HG02840 (cell line): ENCODE data around the gene EIPR1.
"Not testable (repeated sequence)": the region's sequence is repeated elsewhere in the genome, so short reads cannot be mapped to it uniquely, and the experiment has no call there.

Experiments used
- ATAC-seq: cut with Tn5 transposase; IDR thresholded peaks from one replicate; pipeline ENCODE4 v1.9.1; 2021; ENCODE audit warnings: mild to moderate bottlenecking, moderate library complexity, moderate number of reproducible peaks; ENCODE audit not compliant: unreplicated experiment, low FRiP score

Gene EIPR1

DNA sequence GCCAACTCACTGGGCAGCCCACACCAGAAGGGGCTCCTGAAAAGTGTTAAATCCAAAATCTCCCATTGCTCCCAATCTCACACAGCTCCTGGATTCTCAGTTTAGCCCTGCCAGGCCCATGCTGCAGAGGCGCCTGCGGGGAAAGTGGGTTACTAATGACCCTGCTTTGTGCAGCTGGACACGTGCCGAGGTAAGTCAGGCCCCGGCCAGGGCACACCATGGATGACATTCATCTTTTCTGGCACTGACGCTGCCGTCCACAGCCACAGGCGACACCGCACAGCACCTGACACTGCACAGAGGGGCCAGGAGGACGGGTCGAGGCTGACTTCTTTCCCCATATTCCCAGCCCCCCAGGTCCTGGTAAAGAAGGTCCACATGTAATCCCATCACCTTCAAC is 193.5 kb downstream of the EIPR1 start:
- no peak for ATAC-seq

DNA sequence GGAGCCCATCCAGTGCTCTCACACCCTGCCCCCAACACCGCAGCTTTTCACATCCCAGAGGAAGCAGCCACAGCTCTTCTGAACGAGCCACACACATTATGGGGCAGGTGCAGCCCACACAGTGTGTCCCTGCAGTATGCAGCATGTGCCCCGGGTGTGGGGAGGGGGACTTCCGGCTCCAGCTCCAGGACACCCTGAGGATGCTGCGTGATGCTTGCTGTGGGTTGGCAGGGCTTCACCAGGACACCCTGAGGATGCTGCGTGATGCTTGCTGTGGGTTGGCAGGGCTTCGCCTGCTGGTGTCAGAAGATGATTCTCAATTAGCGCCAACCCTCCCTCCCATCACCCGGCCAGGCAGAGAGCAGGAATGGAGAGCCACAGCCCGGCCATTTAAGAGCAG is 193.9 kb downstream of the EIPR1 start:
- ATAC-seq: no peak

DNA sequence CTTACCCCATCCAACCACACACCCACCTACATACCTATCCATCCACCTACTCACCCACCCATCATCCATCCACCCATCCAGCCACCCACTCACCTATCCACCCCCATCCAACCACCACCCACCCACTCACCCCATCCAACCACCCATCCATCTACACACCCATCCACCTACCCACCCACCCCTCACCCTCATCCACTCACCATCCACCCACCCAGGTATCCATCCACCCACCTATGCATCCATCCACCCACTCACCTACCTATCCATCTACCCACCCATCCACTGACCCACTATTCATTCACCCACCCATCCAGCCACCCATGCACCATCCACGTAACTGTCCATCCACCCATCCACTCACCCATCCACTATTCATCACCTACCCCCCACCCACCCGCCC is 194.8 kb downstream of the EIPR1 start:
- ATAC-seq: no peak

DNA sequence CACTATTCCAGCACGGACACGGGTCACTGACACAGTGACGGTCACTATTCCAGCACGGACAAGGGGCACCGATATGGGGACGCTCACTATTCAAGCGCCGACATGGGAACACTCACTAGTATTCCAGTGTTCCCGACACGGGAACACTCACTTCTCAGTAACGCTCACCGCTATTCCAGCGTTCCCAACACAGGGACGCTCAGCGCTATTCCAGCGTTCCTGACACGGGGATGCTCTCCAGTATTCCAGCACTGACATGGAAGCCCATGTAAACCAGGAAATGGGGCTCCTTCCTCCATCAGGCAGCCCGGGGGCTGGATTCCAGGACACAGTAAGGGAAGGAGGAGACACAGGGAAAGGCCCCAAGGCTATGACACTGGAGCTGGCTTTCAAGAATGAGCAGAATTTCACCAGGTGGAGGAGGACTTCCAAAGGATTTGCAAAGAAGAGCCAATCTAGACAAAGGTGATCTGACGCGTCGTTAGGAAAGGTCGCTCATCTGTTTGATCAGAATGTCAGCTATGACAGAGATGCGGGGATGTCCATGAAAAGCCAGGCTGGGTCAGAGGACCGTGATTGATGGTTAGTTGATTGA is 196.1 kb downstream of the EIPR1 start:
- ATAC-seq: no peak

DNA sequence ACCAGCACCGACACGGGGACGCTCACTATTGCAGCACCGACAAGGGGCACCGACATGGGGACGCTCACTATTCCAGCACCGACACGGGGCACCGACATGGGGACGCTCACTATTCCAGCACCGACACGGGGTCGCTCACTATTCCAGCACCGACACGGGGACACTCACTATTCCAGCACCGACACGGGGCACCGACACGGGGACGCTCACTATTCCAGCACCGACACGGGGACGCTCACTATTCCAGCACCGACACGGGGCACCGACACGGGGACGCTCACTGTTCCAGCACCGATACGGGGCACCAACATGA is 196.8 kb downstream of the EIPR1 start:
- ATAC-seq: not testable (repeated sequence)

DNA sequence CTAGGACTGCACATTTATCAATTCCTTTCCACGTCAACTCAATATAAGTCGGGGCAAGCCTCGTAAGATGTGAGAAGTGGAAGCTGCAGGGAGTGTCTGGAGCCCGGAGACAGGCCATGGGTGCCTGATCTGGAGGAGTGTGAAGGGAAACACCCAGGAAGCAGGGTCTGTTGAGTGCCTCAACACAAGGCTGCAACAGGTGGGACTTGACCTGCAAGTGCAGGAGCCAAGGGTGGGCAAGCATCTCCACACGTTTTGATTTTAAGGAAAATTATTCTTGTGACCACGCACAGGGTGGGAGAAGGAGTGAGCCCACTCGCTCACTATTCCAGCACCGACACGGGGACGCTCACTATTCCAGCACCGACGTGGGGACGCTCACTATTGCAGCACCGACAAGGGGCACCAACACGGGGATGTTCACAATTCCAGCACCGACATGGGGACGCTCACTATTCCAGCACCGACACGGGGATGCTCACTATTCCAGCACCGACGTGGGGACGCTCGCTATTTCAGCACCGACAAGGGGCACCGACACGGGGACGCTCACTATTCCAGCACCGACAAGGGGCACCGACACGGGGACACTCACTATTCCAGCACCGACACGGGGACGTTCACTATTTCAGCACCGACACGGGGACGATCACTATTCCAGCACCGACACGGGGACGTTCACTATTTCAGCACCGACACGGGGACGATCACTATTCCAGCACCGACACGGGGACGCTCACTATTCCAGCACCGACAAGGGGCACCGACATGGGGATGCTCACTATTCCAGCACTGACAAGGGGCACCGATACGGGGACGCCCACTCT is 197.3 kb downstream of the EIPR1 start:
- no peak for ATAC-seq

DNA sequence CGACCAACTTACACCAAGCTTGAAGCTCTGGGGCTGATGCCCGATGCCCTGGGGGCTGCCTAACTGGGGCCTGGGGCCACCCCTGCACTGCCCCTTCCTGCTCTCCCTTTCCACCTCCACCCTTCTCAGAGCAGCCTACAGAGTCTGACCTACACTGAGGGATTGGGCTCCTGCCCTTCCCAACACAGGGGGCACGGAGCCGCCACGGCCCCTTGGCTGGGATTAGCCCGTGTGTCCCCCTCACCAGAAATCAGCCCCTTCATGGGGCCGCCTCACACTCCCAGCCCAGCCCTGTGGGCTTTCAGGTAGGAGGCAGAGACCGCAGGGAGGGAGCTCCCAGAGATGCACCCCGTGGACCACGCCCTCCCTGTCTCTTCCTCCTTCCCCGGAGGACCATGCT is 198.0 kb downstream of the EIPR1 start:
- ATAC-seq: no peak

DNA sequence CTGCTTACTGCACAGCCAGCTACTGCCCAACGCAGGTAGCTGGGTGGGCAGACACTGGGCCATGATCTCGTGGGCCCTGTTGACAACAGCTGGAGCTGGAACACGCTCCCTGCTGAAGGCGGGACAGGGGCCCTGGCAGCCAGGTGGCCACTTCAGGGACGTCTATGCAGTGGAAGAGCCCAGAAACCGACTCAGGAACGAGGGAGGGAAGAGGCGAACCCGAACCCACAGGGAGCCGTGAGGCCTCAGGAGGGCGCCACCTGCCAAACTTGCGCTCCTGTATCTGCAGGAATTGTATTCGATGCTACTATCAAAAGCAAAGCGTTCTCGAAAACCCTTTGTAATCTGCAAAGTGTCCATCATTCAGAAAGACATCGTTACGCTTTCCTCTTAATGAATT is 198.4 kb downstream of the EIPR1 start:
- ATAC-seq: no peak

DNA sequence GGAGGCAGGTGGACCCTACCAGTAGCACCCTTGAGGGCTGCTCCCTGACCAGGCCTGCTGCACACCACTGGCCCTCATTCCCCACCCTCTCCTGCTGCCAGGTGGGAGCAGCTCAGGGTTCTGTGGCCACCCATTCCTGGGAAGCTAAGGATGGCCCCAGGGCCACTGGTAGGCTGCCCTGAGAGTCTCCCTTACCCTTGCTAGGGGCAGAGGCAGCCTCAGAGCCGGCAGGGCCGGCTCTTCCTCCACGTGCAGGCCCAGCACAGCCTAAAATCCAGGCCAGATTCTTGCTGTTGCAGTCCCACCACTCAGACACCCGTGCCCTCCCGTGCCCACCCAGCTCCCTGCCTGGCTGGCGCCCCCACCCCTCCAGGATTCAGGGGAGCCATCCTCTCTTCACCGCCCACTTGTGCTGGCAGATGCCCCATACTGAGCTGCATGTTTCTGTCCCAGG is 199.0 kb downstream of the EIPR1 start:
- no peak for ATAC-seq

DNA sequence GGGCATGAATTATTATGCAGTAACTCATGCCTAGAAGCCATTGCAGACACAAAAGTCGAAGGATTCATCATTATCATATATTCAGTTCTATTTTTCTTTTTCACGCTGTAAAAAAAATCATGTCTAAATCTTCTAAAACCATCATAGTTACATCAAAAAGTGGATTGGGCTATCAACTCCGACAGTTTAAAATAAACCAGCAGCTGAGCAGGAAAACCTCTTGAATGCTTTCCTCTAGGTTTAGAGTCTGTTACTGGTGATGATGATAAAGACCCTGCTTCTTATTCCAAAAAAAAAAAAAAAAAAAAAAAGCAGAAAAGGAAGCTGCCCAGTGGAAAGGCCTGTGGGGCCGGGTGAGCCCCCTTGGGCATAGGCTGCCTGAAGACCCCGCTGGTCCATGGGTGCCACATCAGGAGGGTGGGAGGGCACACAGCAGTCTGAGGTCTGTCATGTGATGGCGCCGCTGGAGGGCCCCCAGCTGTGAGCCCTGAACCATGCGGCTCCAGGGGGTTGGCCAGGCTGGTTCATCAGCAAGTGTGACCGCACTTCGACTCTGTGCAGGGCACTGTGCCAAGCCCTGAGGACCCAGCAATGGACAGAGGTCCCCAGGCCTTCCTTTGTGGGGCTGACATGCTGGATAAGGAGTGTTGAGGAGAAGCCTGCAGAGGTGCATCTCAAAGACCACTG is 199.6 kb downstream of the EIPR1 start:
- ATAC-seq: no peak

DNA sequence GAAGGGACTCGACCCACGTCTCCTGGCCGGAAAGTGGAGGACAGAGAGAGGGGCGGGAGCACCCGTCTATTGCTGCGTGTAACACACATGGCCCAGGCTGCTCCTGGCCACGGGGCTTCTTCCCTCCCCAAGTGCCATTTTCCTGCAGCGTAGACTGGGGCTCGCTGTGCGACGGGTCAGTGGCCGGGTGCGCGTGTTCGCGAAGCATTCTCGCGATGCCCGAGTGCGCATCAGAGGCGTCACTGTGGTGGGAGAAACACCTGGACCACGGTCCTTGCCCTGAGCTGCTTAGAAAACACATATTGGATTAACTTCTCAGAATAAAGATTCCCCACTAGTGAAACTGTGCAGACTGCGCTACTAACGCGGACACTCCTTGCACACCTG is 200.8 kb downstream of the EIPR1 start:
- no peak for ATAC-seq

DNA sequence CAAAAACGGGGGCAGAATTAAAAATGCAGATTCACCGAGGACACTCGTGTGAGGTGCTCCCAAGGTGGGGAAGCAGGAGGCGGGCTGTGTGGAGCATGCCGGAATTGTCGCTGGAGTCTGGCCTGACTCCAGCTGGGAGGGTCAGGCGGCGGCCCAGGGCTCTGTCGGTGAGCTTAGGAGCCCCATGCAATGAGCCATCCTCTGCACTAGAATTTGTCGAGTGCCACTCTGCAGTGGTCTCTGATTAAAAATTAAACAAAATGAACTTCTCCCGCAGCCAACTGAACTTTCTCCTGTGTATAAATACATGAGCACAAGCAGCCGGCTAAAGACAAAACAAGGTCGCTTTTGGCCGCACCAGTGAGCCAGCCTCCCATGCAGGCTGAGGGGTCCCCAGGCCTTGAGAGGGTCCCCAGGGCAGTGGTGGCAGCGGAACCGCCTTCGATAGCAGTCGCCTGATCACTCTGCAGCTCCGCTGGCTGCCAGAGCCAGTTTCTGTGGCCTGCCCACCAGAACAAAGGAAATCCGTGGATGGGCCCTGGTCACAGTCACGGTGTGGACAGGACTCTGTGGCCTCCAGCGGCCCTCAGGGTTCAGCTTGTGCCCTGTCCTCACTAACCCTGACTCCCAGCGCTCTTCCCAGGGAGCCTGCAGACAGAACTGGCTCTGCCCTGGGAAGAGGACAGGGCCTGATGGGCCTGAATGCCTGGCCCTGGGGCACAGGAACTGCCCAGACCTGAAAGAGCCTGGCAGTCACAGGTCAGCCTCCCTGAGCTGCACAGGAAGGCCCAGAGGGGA is 201.3 kb downstream of the EIPR1 start:
- ATAC-seq: no peak

DNA sequence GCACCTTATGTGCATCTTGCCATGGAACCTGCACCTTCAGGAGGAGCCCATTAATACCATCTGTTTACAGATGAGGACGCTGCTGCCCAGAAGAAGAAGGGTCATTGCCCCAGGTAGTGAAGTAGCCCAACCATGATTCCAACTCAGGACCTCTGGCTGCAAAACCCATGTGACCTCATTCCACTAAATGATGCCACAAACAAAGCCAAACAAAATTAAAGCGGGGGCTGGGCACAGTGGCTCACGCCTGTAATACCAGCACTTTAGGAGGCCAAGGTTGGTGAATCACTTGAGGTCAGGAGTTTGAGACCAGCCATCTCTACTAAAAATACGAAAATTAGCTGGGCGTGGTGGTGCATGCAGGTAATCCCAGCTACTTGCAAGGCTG is 202.1 kb downstream of the EIPR1 start:
- ATAC-seq: no peak

DNA sequence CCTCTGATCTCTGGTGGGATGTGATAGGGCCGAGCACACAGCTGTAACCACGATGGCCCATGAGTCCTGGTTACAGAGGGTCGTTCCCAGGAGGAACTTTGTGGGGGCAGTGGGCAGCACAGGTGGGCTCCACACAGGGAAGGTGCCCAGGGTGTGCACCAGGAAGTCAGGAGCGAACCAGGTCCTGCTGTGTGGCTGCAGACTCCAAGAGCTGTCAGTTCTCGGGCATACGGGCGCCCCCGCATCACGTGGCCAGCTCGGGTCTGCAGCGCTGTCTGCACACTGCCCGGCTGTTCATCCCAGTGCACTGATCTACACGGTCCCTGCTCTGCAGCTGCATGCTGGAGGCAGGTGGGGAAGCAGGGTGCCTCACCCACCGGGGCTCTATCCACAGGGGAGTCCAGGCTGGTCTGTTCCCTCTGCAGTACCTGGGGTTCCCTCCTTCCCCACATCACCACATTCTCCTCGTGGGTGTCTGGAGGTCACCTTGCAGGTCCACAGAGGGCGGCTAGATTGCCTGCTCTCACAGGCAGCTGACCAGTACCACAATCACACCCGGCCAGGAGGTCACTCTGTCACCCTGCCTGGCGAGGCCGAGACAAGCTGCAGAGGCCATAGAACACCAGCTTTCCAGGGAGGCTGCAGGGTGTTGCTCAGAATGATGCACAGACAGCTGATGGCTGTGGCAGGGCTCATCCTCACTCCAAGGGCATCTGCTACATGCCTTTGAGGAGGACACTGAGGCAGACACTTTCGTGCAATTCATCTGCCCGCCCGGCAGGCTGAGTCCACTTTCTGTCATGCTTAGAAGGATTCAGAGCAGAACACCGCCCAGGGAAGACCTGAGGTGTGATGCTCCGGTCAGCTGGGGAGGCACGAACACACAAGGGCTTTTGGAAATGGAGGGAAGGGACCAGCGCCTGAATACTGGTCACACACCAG is 202.7 kb downstream of the EIPR1 start:
- no peak for ATAC-seq

DNA sequence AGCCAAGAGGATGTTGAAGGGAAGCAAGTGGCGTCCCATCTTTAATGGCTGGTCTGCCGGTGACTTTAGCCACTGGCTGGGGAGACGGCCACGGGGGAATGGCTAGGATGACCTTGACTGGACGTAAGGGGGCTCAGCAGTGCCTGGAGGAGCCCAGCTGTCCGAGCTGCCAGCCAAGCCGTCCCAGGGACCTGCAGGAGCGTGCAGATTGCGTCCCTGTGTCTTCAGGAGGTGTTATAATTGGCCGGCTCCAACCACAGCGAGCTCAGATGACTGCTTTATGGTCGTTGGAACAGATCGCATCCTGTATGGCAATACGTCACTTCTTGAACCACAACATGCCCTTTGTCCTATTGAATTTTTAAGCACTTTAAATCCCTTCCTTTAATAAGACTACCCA is 204.6 kb downstream of the EIPR1 start:
- ATAC-seq: no peak

DNA sequence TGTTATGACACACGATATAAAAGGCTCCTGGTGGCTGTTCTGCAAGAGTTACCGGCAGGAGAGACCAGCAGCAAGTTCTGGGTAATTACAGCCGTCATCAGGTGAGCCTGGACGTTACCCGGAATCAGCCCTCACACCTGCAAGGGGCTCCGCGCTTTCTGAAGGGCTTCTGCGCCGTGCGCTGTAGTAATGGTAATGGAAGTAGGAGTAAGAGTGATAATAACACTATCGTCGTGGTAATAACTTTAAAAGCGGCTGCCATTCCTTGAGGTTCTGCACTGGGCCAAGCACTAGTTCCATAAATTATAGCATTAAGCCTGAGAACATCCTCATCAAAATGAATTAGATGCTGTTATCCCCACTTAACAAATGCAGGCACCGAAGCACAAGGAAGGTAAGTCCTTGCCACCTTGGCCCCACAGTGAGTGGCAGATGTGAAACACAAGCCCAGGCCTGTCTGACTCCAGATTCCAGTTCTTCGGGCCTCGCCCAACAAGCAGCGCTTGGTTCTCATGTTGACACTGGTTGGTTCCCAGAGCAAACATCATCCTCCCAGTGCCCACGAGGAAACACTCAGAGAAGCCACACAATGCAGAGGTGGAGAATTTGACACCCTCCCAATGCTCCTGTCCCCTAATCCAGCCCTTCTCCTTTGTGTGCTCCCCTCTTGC is 205.2 kb downstream of the EIPR1 start:
- ATAC-seq: no peak

DNA sequence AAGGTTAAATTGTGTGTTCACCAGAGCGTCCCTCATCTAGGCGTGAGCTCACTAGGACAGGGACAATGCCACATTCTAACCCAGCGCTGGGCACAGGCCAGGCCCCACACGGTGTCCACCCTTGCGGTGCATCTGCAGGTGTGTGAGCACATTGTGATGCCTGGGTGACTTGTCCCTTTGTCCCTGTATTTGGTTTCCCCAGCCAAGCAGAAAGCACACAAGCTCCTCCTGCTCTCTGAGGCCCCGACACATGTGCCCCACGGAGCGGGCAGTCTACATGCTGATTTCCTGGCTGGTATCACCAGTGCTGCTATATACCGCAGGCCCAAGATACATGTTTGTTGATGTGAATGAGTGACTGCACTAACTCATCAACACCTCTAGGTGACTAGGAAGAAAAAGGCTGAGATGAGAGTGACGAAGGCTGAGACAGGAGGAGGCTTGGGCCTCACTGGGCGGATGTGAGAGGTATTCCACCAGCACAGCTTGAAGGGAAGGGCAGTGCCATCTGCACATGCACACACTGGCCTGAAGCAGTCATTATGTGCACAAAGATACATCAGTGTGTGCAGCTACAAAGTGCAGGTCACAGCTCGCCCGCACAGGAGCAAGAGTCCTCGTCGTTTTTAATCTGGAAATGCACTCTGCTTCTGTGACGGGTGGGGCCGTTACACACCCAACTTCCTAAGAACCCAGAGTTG is 205.9 kb downstream of the EIPR1 start:
- ATAC-seq: no peak

DNA sequence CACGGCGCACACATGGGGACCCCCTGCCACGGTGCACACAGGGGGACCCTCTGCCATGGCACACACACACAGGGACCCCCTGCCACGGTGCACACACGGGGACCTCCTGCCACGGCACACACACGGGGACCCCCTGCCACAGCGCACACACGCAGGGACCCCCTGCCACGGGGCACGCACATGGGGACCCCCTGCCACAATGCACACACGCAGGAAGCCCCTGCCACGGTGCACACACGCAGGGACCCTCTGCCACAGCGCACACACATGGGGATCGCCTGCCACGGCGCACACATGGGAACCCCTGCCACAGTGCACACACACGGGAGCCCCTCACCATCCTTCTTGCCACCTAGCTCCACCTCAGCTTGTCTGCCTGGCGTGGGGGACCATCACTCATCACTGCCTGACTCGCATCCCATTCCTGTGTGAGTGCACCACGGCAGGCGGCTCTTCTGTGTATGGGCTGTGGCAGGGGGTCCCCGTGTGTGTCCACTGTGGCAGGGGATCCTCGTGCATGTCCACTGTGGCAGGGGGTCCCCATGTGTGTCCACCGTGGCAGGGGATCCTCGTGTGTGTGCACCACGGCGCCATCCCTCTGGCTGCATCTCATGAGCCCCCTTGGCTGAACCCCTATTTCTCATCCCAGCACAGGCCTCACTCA is 206.7 kb downstream of the EIPR1 start:
- no peak for ATAC-seq
